ENCODE results near the gene RAB27B. TPM values are rescaled to one million over a fixed set of nuclear protein-coding genes. Genes with fewer than 3 reads are reported as not detected.

RAB27B gene
- total and polyA plus RNA-seq, 2 of the 8 experiments (the other 6 are each of a cell fraction or from before 2014, with no cell fraction given): 0.05 to 0.60 TPM

GRCh38 chr18:54888933-54889332 lies 60.7 kb downstream of the RAB27B start (continued):
- TF ChIP-seq CHD7 (IDR thresholded peaks at IDR 0.05; ENCODE audit: insufficient replicate concordance, low read length): no peak
- TF ChIP-seq CEBPB (IDR thresholded peaks at IDR 0.05; ENCODE audit: low read depth, low read length): no peak
- no peak for TF ChIP-seq CBX8 (IDR thresholded peaks at IDR 0.05; ENCODE audit: borderline replicate concordance, low read depth, low read length)
- no peak for TF ChIP-seq CTCF (IDR thresholded peaks at IDR 0.05; ENCODE audit: control extremely low read depth in 1 of 3, insufficient read depth in 1 of 3, low read depth in 1 of 3, low read length in 3 of 3)
- TF ChIP-seq, protein P1, sequence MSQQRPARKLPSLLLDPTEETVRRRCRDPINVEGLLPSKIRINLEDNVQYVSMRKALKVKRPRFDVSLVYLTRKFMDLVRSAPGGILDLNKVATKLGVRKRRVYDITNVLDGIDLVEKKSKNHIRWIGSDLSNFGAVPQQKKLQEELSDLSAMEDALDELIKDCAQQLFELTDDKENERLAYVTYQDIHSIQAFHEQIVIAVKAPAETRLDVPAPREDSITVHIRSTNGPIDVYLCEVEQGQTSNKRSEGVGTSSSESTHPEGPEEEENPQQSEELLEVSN (IDR thresholded peaks at IDR 0.05): no peak
- no peak for TF ChIP-seq ZNF274 (IDR thresholded peaks at IDR 0.05; ENCODE audit: borderline replicate concordance, extremely low read depth, low read length)
